GM18511 (cell line): ENCODE results near the gene AMN1.
"Not testable (repeated sequence)": the region's sequence is repeated elsewhere in the genome, so short reads cannot be mapped to it uniquely, and the experiment has no call there.

Source experiments
- ATAC-seq: cut with Tn5 transposase; IDR thresholded peaks from one replicate; pipeline ENCODE4 v1.9.1; 2021; ENCODE audit warnings: mild to moderate bottlenecking, moderate library complexity; ENCODE audit not compliant: unreplicated experiment

AMN1 gene

DNA sequence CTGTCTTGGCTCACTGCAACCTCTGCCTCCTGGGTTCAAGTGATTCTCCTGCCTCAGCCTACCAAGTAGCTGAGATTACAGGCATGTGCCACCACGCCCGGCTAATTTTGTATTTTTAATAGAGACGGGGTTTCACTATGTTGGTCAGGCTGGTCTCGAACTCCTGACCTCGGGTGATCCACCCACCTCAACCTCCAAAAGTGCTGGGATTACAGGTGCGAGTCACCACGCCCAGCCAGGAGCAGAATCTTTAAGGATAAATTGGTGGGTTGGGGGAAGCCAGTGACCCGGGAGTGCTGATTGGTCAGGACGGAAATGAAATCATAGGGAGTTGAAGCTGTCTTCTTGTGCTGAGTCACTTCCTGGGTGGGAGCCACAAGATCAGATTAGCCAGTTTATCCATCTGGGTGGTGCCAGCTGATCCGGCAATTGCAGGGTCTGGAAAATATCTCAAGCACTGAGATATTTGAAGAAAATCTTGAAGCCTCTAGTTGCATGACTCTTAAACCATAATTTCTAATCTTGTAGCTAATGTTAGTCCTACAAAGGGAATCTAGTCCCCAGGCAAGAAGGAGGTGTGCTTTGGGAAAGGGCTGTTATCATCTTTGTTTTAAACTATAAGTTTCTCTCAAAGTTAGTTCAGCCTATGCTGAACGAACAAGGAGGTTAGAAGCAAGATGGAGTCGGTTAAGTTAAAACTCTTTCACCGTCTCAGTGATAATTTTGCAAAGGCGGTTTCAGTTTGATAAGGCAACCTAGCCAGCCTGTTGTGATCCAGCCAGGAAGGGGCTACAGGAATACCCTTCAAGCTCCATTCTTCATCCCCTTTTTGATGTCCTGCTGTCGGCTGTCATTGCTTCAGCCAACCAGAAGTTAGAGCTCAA, 5.0 kb upstream of the AMN1 start:
- ATAC-seq: not testable (repeated sequence)

DNA sequence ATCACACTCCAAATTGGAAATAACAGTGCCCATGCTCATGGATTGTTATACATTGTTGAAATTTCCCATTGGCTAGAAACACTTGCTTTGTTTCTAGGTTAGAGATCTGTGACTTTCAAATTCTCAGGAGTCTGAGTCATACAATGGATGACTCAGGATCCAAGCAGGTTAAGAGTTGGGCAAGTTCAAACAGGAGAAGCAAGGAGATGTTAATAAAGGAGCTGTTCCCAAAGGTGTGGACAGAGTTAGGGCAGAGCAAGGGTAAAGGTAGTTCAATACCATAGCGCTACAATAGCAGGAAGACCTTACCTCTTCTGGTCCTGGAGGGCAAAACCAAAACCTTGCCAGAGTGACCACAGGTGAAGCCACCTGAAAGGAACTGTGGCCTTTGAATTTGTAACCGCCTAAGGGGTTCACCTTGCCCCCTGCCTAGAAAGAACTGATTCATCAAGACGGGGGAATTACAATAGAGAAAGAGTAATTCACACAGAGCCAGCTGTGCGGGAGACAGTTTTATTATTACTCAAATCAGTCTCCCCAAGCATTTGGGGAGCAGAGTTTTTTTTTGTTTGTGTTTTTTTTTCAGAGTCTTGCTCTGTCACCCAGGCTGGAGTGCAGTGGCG, 4.2 kb upstream of the AMN1 start:
- ATAC-seq: no peak

DNA sequence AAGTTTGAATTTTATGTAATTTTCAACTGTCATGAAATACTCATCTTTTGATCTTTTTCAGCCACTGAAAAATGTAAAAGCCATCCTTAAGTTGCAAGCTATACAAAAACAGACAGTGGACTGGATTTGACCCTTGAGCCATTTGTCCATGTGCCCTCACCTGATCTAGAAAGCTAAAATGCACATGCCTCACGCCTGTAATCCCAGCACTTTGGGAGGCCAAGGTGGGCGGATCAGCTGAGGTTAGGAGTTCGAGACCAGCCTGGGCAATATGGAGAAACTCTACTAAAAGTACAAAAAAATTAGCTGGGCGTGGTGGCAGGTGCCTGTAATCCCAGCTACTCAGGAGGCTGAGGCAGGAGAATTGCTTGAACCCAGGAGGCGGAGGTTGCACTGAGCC, 2.4 kb upstream of the AMN1 start:
- not testable (repeated sequence) for ATAC-seq

DNA sequence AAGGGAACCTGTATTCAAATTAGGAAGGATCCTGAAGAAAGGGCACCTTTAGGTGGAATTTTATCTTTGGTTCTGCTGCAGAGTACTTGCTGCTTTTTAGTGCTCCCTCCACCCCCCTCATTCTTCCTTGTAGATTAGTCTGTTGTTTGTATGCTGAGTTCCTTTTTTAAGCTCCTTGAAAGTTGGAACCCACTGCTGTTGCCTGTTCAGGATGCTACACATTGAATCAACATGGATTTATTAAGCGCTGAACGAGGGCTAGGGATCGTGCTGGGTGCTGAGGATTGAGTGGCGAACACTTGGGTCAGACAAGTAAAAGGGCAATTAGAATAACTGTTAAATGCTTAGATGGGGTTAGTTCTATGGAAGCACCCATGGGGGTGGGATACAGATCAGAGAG, 884 bp upstream of the AMN1 start:
- no peak for ATAC-seq

DNA sequence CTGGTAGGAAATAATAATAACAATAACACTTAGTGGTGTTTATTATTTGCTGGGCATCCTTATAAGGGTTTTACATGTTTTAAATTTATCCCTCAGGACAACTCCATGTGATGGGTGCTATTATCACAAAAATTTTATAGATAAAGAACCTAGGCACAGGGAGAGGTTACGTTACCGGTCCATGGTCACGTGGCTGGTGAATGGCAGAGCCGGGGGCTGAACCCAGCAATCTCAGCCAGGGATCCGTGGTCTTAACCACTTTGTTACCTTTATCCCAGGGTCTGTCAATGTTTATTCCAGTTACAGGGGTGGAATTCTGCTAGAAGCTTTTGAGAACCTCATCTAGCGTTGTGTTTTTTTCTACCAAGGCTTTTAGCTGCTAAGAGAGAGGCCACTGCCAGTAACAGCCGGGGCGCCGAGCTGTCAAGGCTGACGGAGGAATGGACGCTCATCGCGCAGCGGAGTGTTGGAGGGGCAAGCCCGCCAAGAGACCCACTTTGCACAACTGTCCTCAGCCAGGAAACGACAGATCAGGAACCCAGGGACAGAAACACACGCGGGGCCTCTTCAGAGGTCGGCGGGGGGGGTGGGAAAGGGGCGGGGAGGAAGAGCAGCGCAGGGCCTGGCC, 418 bp downstream of the AMN1 start:
- peak; percentile 21 for ATAC-seq

DNA sequence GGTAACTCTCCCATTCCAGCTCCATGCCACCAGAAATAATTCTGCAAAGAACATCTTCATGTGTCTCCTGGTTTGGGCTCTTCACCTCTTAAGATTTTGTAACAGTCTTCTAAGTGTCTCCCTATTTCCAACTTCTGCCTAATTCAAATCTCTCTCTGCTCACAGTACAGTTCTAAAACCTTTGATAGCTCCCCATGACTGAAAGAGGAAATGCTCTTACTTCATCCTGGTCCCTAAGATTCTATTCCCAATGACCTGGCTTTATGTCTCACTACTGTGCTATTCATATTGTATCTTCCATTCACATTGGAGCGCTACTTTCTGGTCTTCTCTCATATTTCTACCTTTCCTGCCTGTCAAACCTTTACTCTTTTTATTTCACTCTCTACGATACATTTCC, 1.6 kb downstream of the AMN1 start:
- ATAC-seq: no peak

DNA sequence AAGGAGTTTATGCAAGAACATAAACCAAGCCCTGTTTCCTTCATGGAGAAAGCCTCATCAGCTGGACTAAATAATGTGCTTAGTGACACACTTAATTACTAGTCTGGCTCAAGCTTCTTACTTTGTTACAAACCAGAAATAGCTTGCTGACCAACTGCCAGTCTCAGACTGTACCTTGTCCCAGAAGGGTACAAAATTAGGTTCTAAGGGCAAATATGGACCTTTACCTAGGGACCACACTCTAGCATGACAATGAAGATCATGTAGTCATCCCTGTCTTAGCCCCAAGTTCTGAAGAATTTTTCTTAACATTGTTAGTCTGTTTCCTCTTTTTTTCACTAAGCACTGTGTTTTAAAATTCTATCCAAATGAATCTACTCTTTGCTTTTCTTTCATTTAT, 2.2 kb downstream of the AMN1 start:
- ATAC-seq: no peak

DNA sequence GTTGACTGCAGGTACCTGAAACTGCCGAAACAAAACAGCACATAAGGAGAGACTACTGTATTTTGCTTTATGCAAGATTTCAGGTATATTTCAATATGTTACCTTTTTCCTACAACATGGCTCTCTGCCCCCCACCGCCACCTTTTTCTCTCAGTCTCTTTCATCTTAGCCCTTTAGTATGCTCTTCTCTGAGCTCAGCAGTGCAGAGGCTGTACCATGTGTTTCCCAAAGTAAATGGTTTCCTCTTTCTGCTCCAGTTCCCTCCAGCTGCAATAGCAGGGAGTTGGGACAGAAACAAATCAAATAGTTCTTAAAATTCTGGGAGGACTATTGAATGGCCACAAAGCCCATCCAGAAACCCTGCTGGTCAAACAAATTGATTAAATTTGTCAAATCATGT, 4.3 kb downstream of the AMN1 start:
- no peak for ATAC-seq

DNA sequence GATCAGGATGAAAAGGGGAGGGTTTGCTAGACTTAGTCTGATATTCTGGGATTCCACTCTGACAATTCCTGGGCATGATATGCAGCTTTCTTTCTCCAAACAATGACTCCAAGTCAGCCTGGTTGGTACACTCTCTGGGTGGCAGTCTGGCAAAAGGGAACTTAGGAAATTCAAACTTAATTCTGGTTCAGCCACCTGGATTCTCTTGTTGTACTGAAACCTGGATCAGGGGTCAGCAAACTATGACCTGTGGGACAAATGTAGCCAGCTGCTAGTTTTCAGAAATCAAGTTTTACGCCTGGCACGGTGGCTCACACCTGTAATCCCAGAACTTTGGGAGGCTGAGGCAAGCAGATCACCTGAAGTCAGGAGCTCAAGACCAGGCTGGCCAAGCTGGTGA, 6.2 kb downstream of the AMN1 start:
- no peak for ATAC-seq

DNA sequence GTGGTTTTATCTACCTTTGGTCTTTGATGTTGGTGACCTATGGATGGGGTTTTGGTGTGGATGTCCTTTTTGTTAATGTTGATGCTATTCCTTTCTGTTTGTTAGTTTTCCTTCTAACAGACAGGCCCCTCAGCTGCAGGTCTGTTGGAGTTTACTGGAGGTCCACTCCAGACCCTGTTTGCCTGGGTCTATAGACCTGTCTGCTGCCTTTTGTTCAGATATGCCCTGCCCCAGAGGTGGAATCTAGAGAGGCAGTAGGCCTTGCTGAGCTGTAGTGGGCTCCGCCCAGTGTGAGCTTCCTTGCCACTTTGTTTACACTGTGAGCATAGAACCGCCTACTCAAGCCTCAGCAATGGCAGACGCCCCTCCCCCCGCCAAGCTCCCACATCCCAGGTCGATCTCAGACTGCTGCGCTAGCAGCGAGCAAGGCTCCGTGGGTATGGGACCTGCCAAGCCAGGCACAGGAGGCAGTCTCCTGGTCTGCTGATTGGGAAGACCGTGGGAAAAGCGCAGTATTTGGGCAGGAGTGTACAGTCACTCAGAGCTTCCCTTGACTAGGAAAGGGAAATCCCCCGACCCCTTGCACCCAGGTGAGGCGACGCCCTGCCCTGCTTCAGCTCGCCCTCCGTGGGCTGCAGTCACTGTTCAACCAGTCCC, 10.2 kb downstream of the AMN1 start:
- not testable (repeated sequence) for ATAC-seq

DNA sequence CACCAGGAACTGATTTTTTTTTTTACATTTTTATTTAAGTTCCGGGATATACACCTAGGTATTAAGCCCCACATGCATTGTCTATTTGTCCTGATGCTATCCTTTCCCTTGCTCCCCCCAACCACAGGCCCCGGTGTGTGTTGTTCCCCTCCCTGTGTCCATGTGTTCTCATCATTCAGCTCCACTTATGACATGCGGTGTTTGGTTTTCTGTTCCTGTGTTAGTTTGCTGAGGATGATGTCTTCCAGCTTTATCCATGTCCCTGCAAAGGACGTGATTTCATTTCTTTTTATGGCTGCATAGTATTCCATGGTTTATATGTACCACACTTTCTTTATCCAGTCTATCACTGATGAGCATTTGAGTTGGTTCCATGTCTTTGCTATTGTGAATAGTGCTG, 11.8 kb downstream of the AMN1 start:
- not testable (repeated sequence) for ATAC-seq

DNA sequence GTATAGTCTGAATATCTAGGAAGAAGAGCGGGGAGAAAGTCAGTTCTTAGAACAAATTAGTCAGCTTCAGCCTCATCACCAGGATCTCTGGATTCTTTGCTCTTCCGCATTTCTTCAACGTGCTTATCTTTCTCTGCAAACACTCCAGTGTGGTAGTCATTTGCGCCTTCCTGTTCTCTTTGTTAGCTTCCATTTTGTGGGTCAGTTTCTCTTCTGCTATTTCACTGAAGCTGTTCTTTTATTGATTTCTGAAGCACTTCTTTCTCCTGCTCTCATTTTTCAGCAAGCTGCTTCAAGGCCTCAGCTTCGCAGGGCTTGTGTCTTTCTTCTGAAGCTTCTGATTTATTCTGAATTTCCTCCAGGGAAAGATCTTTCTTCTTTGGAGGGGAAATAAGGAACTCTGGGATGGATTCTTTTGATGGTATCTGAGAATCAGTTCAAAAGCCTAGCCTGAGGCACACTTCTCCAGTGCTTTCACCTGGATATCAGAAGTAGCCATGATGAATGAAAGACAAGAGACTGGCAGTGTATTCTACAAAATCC, 13.5 kb downstream of the AMN1 start:
- peak; percentile 91 for ATAC-seq

DNA sequence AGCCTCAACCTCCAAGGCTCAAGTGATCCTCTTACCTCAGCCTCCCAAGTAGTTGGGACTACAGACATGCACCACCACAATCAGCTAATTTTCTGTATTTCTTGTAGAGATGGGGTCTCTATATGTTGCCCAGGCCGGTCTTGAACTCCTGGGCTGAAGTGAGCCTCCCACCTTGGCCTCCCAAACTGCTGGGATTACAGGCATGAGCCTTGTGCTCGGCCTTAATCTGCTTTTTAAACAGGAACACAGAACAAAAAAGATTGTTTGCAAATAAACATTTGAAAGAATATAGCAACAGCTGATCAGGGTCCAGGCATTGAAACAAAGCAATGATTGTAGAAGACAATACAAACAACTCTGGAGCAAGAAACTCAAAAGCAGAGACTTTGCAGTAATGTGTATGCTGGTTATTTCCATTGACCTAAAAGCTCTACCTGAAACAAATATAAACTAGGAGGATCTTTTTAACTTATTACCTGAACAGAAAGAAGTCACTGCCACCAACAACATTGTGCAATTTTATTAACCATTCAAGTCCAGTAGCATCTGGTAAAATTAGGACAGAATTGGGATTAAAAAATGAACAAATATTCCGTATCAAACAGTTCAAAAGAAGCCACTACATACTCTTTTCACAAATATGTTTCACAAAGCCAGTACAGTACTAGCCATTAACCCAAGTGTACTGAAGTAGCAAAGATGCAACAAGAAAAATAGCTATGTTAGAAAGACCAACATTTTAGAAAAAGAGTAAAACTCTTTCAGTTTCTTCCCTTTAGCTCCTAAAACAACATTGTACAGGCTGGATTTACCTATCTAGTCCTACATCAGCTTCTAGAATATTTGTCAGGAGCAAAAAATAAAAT, 14.2 kb downstream of the AMN1 start:
- peak; percentile 33 for ATAC-seq

DNA sequence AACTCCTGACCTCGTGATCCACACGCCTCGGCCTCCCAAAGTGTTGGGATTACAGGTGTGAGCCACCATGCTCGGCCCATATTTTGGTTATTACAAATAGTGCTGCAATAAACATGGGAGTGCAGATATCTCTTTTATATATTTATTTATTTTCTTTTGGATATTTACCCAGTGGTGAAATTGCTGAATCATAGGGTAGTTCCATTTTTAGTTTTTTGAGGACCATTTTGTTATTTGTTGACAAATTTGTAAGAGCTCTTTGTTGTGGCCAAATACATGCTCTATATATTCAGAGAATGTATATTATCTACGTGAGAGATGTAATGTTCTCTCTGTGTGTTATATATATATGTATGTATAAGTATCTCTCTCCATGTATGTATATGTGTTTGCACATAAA, 15.9 kb downstream of the AMN1 start:
- no peak for ATAC-seq

DNA sequence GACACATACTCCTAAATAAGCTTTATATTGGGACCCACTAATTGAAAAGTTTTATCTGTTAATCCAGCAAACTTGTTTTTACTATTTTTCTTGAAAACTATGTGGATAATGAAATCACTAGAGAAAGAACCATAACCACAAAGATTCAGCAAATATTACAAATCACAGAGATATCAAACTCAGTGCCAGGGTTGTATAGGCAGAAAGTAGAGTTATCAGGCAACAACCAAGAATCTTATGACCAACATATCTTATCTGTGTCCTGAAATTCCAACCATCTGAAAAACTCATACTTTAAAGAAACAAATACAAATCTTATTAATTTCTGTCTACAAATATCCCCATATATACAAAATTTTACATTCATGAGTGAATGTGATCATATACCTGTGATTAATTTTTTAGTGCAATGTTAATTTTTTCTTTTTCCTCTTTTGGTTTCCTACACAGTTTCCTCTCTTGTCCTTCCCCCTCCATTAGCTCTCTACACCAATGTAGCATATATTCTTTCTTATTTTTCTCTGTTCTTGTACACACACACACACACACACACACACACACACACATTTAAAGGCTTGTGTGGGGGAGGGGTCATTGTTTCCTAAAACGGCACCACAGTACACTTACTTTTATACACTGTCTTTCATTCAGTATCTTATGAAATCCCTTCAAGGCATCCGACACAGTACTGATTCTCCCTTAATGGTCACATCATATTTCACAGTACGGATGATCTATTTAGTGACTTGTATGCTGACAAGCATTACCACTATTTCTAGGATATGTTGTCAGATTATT, 18.6 kb downstream of the AMN1 start:
- no peak for ATAC-seq

DNA sequence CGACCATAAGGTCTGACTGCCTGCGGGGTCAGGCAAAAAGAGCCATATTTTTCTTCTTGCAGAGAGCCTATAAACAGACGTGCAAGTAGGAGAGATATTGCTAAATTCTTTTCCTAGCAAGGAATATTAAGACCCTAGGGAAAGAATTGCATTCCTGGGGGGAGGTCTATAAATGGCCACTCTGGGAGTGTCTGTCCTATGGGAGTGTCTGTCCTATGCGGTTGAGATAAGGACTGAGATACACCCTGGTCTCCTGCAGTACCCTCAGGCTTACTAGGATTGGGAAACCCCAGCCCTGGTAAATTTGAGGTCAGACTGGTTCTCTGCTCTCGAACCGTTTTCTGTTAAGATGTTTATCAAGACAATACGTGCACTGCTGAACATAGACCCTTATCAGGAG, 20.7 kb downstream of the AMN1 start:
- not testable (repeated sequence) for ATAC-seq

DNA sequence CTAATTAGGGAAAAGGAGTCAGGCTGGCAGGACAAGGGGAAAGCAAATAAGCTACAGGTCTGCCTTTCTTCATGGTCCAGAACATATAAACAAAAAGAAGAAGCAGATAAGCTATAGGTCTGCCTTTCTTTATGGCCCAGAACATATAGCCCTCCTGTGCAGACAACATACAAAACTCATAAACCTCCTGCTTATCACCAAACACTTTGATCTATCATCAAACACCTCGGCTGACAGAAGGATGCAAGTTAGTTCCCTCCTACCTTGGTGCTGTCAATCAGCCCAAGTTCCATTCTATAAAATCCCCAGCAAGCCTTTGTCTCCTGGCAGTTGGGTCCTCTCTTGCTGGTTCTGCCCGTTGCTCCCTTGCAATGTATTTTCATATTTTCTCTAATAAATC, 23.2 kb downstream of the AMN1 start:
- no peak for ATAC-seq

DNA sequence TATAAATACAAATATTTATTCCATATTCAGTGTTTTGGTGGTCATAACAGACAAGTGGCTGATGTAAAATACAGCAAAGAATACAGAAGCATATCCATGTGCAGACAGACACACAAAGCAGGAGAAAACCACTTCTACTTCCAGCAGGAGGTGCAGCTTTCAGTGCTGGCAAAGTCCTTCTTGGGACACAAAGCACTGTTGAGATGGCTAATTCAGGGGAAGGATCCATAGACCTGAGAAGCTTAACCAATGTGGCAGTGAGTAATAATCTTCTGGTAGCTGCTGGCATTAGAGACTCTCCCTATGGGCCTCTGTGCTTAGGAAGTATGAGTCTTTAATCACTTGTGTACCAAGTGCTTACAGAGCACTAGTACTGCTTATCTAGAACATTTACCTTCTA, 26.8 kb downstream of the AMN1 start:
- no peak for ATAC-seq

DNA sequence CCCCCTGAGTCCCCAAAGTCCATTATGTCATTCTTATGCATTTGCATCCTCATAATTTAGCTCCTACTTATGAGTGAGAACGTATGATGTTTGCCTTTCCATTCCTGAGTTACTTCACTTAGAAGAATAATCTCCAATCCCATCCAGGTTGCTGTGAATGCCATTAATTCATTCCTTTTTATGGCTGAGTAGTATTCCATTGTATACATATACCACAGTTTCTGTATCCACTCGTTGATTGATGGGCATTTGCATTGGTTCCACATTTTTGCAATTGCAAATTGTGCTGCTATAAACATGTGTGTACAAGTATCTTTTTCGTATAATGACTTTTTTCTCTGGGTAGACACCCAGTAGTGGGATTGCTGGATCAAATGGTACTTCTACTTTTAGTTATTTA, 38.9 kb downstream of the AMN1 start:
- ATAC-seq: not testable (repeated sequence)
